Muscle of back (tissue), 11 donors: ENCODE measurements around the gene MRPS2. TPM values are rescaled to one million over a fixed set of nuclear protein-coding genes. Genes with fewer than 3 reads are reported as not detected.
"Not testable (repeated sequence)": the region's sequence is repeated elsewhere in the genome, so short reads cannot be mapped to it uniquely, and the experiment has no call there.

Experiments
- DNase-seq, 3 donors: peaks; one replicate each; pipeline versions ENCODE4 v3.0.0 to v3.0.0-alpha.2; 2013
- polyA plus RNA-seq, 10 donors: library from polyadenylated mRNA; unstranded; fragments of 120-200 nt; gene quantifications; one replicate each; pipeline ENCODE4 v1.2.1, GENCODE V29; 2013; ENCODE audit not compliant: insufficient read length in 10 of 10

MRPS2 gene
- polyA plus RNA-seq, 10 donors: 25.2 to 36.8 (median 30.2) TPM

- no peak for DNase-seq
Observed at GRCh38 chr9:135530146-135530545, 29.7 kb downstream of the MRPS2 start.

- no peak for DNase-seq
Observed at GRCh38 chr9:135531096-135531495, 30.6 kb downstream of the MRPS2 start.

- no peak for DNase-seq
Observed at GRCh38 chr9:135533113-135533512, 32.6 kb downstream of the MRPS2 start.

- no peak for DNase-seq
Observed at GRCh38 chr9:135533674-135534073, 33.2 kb downstream of the MRPS2 start.

- DNase-seq: not testable (repeated sequence)
Observed at GRCh38 chr9:135534192-135534711, 33.8 kb downstream of the MRPS2 start.

GRCh38 chr9:135534826-135535225 is 34.3 kb downstream of the MRPS2 start:
- DNase-seq: not testable (repeated sequence)

- not testable (repeated sequence) for DNase-seq
Observed at GRCh38 chr9:135535631-135536030, 35.1 kb downstream of the MRPS2 start.

GRCh38 chr9:135536216-135536615 is 35.7 kb downstream of the MRPS2 start:
- DNase-seq: peak in 1 of 3 donors; percentile 39

- not testable (repeated sequence) for DNase-seq
Observed at GRCh38 chr9:135543262-135543894, 42.9 kb downstream of the MRPS2 start.

- no peak for DNase-seq
Observed at GRCh38 chr9:135544981-135545635, 44.6 kb downstream of the MRPS2 start.

GRCh38 chr9:135545646-135546176 is 45.2 kb downstream of the MRPS2 start, which contains the start of gene OBP2A:
TSS of gene OBP2A (plus strand) at chr9:135546126. CDS start at chr9:135546181, 55 bp downstream.
- DNase-seq: not testable (repeated sequence)

GRCh38 chr9:135546792-135547617 is 46.5 kb downstream of the MRPS2 start:
- not testable (repeated sequence) for DNase-seq

GRCh38 chr9:135547756-135548736 is 47.6 kb downstream of the MRPS2 start:
- DNase-seq: no peak

- not testable (repeated sequence) for DNase-seq
Observed at GRCh38 chr9:135549478-135550343, 49.2 kb downstream of the MRPS2 start.

- DNase-seq: no peak
Observed at GRCh38 chr9:135550344-135550918, 49.9 kb downstream of the MRPS2 start.

- DNase-seq: no peak
Observed at GRCh38 chr9:135551031-135551430, 50.5 kb downstream of the MRPS2 start.

GRCh38 chr9:135551456-135551855 is 51.0 kb downstream of the MRPS2 start:
- no peak for DNase-seq

- DNase-seq: no peak
Observed at GRCh38 chr9:135552021-135552697, 51.7 kb downstream of the MRPS2 start.
